GM18505 (cell line): ENCODE results near the gene CUL3.
A peak's percentile ranks its signal among the peaks of the same experiment; 100 is the strongest.
"Not testable (repeated sequence)": the region's sequence is repeated elsewhere in the genome, so short reads cannot be mapped to it uniquely, and the experiment has no call there.

ENCODE experiments used
- ATAC-seq: cut with Tn5 transposase; IDR thresholded peaks from one replicate; pipeline ENCODE4 v1.9.1; 2021; ENCODE audit not compliant: unreplicated experiment
- POLR2A ChIP-seq: IDR thresholded peaks from 4 replicates; pipeline ENCODE4 v1.6.1; 2011; ENCODE audit warnings: borderline replicate concordance; ENCODE audit not compliant: insufficient read depth, insufficient read length; ENCODE audit errors: extremely low read depth

Gene CUL3

DNA sequence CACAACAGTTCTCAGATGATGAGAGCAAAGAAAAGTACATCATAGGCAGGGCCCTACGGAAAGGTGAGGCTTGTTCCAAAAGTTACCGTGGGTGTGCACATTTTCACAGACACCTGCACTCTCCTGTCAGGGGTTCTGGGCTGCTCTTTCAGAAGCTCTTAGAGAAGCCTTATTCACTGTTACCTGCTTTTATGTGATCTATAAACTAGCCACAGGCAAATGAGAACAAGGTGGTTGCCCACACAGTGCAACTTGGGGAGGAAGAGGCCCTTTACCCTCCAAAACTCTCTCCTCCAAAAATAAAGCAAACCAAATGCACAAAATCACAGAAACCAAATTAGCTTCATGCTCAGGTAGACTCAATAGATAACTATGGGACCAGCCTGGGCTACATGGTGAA, 11.1 kb upstream of the CUL3 start:
- no peak for TF ChIP-seq POLR2A
- ATAC-seq, result peak; percentile 62

DNA sequence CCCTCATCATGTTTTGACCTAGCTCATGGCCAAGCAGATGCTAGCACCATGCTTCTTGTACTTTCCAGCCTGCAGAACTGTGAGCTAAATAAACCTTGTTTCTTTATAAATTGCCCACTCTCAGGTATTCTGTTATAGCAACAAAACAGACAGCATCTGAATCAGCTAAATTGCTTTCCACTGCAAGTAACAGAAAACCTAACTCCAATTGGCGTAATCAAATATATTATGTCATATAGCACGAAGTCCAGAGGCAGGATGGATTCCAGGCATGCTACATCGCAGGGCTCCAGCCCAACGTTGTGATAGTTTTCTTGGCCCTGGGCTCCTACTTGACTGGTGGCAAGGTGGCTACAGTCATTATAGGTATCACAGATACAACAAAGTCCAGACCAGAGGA, 10.4 kb upstream of the CUL3 start:
- no peak for ATAC-seq
- no peak for TF ChIP-seq POLR2A

DNA sequence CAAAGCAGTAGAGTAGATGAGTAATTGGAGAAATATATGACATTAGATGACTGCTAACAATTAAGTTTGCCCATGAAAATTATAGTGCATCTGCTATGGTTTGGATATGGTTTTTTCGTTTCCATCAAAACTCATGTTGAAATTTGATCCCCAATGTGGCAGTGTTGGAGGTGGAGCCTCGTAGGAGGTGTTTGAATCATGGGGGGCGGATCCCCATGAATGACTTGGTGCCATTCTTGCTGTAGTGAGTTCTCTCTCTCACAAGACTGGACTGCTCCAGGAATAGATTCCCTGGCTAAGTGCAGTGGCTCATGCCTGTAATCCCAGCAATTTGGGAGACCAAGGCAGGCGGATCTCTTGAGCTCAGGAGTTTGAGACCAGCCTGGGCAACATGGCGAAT, 9.7 kb upstream of the CUL3 start:
- TF ChIP-seq POLR2A, result no peak
- no peak for ATAC-seq

DNA sequence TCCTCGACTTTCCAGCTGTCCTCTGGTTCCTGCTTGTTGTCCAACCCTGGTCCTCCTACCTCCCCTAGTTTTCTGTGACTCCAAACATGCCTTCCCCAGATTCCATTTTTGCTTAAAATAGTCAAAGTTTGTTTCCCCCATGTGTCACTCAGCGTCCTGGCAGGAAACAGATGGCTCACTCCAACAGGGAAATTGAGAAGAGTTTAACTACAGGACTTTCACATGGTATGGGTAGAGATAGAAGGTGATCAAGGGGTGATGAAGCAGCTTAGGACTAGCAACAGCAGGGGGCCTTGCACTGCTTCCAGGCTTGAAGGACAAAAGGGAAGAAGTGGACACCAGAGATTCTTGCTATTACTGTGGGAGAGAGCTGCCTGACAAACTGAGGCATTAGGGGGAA, 6.1 kb upstream of the CUL3 start:
- no peak for ATAC-seq
- TF ChIP-seq POLR2A, result no peak

DNA sequence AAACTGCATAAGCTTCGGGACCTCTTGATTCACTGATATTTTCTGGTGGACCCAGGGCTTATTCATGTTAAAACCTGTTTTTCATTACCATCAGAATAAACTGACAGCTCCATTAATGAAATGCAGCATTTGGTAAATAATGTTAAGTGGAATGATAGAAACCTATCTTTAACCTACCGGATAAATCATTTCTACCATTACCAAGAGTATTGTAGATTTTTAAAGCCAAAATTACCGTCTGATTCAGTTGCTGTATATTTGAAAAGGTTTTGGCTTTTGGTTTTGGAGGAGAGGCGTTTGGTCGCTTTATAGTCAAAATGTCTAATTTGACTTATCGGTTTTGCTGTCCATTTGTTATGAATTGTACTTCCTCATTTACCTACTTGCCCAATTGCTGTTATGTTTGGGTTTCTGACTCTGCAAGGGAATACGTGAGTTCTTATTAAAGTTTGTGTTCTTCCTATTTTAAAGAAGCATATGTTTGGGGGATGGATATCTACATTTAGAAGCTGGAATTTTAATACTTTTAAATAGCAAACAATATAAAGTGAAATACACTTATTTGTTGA, 1.0 kb upstream of the CUL3 start:
- no peak for ATAC-seq
- TF ChIP-seq POLR2A, result no peak

DNA sequence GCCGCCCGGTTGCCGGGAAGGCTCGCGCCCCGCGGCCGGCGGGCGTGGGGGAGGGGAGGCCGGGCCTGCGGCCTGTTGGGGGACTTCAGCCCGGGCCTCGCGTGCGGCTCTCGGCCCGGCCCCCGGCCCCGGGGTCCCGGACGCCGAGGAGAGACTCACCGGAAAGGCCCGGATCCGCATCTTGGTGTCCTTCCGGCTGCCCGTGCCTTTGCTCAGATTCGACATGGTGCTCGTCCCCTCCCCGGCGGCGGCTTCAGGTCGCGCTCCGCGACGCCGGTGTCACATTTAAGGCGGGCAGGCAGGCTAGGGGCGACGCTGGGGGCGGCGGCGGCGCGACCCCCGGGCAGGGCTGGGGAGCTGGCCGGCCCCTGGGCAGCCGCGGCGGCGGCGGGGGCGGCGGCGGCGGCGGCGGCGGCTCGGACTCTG, 365 bp downstream of the CUL3 start:
- ATAC-seq, result peak; percentile 33
- no peak for TF ChIP-seq POLR2A

DNA sequence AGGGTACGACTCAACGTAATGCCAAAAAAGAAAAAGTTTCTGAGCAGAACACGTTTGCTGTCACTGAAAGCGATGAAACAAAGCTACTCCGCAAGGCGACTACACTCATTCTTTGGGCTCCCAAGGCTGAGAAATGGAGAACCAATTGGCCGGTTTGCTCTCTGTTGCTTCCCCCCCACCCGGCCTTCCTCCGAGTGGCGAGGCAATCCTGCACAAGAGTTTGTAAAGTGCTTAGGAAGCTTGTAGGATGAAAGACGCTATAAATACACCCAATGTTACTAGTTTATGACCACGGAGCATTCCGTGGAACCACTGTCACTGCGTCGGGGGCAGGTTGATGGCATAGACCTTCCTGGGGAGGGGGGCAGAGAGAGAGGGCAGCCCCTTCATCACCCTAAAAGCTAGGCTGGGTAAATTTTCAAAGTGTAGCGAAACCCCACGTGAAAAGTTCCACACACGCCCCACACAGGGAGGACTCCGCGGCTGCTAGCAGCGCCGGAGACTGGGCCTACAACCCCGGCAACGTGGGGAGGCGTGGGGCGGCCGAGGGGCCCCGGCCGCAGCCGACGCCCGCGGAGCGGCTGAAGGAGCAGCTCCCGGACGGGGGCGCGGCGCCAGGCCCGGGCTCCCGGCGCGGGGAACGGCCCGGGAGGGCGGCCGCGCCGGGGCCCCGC, 915 bp downstream of the CUL3 start:
- ATAC-seq, result peak; percentile 5
- no peak for TF ChIP-seq POLR2A

DNA sequence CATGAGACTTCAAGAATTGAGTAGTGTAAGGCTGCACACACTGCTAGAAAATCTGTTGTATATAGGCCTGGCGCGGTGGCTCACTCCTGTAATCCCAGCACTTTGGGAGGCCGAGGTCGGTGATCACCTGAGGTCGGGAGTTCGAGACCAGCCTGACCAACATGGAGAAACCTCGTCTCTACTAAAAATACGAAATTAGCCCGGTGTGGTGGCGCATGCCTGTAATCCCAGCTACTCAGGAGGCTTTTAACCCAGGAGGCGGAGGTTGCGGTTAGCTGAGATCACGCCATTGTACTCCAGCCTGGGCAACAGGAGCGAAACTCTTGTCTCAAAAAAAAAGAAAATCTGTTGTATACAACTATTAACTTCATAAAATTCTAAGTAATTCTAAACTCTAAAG, 2.1 kb downstream of the CUL3 start:
- not testable (repeated sequence) for ATAC-seq

DNA sequence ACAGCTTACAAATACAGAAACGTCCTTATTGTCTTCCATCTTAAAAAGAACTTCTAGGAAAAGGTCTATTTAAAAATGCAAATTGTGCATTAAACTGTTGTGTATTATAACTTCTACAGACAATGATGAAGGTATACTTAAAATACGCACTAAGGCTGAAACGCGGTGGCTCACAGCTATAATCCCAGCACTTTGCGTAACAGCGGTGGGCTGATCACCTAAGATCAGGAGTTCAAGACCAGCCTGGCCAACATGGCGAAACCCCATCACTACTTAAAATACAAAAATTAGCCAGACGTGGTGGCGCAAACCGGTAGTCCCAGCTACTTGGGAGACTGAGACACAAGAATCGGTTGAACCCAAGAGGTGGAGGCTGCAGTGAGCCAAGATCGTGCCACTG, 4.9 kb downstream of the CUL3 start:
- ATAC-seq, result no peak
- TF ChIP-seq POLR2A, result no peak

DNA sequence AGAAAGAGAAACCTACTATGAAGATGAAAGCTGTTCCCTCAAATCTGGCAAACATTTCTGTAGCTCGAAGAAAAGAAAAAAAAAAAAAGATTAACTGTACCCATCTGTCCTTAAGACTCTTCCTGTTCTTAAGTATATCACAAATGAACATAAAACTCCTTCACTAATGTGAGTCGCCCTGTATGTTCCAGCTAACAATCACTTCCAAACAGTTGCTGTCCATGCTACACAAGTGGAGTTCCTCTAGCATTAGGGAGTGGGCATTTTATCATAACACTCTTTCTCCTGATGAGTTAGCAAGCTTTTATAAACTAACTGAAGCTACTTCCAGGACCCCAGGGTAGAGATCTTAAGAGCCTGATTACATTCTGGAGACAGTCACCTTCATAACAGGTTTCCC, 5.8 kb downstream of the CUL3 start:
- ATAC-seq, result no peak
- TF ChIP-seq POLR2A, result no peak

DNA sequence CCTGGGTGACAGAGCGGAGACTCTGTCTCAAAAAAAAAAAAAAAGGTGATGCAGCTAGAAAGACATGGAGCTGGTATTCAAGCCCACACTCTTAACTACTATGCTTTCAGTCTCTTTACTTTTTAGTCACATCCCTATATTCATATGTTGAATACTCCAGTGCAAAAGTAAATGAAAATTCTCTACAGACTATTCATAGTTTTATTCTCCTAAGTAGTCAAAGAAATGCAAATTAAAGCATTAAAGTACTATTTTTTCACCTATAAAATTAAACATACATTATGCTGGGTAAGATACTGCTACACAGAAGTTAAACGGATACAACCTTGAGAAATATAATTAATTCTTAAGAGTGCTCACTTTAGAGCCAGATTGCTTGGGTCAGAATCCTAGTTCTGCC, 7.6 kb downstream of the CUL3 start:
- no peak for TF ChIP-seq POLR2A
- ATAC-seq, result no peak

DNA sequence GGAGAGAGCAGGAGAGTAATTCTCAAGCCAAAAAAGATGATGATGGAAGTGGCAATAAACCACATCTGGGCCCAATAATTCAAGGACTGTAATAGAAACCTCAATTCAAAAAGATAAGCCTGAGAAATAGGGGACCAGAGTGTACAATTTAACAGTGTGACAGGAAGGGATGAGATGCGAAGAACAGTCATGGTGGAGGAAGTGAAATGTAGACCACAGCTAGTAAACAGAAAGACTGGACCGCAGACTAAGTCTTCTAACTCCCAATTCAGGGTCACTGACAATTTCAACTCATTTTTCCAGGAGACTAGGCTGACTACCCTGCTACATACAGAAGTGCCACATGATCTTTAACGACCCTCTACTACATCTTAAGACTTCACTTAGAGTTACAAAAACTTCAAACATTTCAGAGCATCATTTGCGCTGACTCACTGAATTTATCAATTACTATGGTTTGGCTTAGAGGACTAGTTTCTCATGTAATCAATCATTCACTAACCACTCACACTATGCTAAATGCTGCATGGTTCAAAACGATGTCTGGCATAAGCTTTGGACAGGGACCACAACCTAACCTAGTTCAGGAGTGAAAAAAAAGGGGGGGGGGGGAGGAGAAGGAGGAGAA, 9.0 kb downstream of the CUL3 start:
- peak; percentile 74 for ATAC-seq
- TF ChIP-seq POLR2A, result no peak

DNA sequence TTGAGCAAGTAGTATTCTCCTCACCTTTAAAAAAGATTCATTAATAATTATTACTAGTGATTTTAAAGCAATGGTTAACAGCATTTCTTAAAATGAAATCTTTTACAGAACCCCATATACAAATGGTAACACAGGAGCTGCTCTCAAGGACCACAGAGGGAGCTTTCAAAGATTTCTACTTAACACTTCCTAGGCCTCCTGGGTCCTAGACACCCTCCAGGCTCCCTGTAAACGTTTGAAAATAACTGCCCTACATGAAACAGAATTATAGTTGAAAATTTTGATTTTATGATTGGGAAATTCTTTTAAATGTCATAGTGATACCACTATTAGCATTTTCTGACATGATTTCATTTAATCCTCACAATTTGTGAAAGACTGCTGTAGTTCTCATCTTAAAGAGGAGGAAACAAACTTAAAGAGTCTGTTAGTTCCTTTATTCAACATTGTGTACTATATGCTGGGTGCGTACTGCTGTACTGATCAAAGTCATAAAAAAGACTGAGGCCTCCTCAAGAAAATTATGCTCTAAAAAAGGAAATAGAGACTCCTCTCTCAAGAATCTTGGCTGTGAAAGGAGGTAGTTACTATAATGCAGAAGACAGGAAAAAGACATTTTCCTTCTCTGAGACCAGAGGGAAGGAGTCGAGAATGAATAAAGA, 10.6 kb downstream of the CUL3 start:
- no peak for TF ChIP-seq POLR2A
- ATAC-seq, result no peak

DNA sequence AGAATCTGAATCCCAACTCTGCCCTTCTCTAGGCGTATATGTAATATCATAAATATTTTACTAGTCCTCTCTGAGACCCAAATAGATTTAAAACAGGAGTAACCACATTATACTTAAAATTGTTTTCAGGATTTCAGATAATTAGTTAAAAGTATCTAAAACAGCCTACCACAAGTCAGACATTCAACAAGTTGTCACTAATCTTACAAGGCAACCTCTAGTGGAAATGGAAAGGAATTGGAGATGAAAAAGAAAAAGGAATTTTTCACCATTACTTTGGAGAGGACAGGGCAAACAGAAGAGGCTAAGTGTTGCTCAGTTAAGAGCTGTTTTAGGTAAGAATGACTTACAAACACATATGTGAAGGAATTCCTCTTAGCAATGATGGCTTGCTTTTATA, 11.4 kb downstream of the CUL3 start:
- no peak for TF ChIP-seq POLR2A
- no peak for ATAC-seq
